ENCODE measurements around the gene OR2Y1. TPM values are rescaled to one million over a fixed set of nuclear protein-coding genes. Genes with fewer than 3 reads are reported as not detected.

Gene OR2Y1
- total and polyA plus RNA-seq, 2 of the 4 experiments (the other 2 are of a cell fraction) = not detected

DNA sequence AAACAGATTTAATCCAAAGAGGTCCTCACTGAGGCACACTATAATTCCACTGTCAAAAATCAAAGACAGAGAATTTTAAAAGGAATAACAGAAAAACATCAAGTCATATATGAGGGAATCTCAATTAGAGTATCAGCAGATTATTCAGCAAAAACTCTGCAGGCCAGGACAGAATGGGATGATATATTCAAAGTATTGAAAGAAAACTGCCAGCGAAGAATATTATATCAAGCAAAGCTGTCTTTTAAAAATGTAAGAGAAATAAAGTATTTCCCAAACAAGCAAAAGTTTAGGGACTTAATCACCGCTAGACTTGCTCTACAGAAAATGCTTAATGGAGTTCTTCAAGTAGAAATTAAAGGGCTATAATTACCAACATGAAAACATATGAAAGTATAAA lies 15.7 kb upstream of the OR2Y1 start:
- H2AK5ac ChIP-seq (ENCODE audit: low read depth, low read length) = no peak overlapping the region
- H3K9me1 ChIP-seq (ENCODE audit: insufficient read depth, low read length) = no peaks in the 10 kb centered on the region
- no peaks in the 10 kb centered on the region for H3K79me1 ChIP-seq (ENCODE audit: low read depth in 1 of 2, low read length in 2 of 2)
- H3K36me3 ChIP-seq (ENCODE audit: control insufficient read depth, insufficient read depth, low read length) = no peaks in the 10 kb centered on the region
- no peak overlapping the region for H3K56ac ChIP-seq (ENCODE audit: extremely low read depth, insufficient read depth, low read length)
- no peak overlapping the region for H3K4me2 ChIP-seq (ENCODE audit: low read depth, low read length)
- H2BK20ac ChIP-seq (ENCODE audit: low read depth, low read length) = no peak overlapping the region
- no peaks in the 10 kb centered on the region for H3K4me1 ChIP-seq (ENCODE audit: control insufficient read depth, insufficient read depth, low read length)
- H3K9me3 ChIP-seq (ENCODE audit: control insufficient read depth, insufficient read depth, low read length) = peaks cover 1% of the 10 kb centered on the region; the same call in 1 of the 2 replicates
- no peak overlapping the region for H2BK120ac ChIP-seq (ENCODE audit: low read depth, low read length)
- in situ Hi-C loops (cut with MboI; ENCODE audit: low sequenced_read_pairs) (no loop called here), dilution Hi-C loops (cut with HindIII; ENCODE audit: low sequenced_read_pairs, unreplicated experiment) (no loop called here), intact Hi-C loops (cut with micrococcal nuclease) (no loop called here)
- H2AK9ac ChIP-seq (replicated peaks; ENCODE audit: low read depth, low read length, poor library complexity) = no peak overlapping the region
- no peak overlapping the region for H3K4ac ChIP-seq (ENCODE audit: low read depth, low read length)
- ChIA-PET POLR2A (ENCODE audit: unreplicated experiment) (no interaction called here), CTCF (no interaction called here)
- no peak overlapping the region for H3K14ac ChIP-seq (replicated peaks; ENCODE audit: low read depth, low read length)
- no peak overlapping the region for H4K8ac ChIP-seq (ENCODE audit: low read depth in 2 of 2, low read length in 2 of 2)
- no peak overlapping the region for H3K27ac ChIP-seq (ENCODE audit: insufficient read depth, low read length)
- no peak for DNase-seq
- WGBS, 2 experiments (ENCODE audit: extremely low coverage in 2 of 2, insufficient read length in 1 of 2) = no CpG with 5 or more reads among the region's 2 CpGs
- H2AFZ ChIP-seq (replicated peaks; ENCODE audit: low read length, poor library complexity) = no peak overlapping the region
- no peak overlapping the region for H3K4me3 ChIP-seq (ENCODE audit: insufficient read depth, low read depth, low read length)
- no peak overlapping the region for H4K91ac ChIP-seq (ENCODE audit: insufficient read depth, low read depth, low read length)
- no peak overlapping the region for H4K5ac ChIP-seq (ENCODE audit: low read depth, low read length)
- H2BK15ac ChIP-seq (ENCODE audit: low read depth, low read length) = no peak overlapping the region
- ATAC-seq (ENCODE audit: low read depth) = no peak
- no peaks in the 10 kb centered on the region for H4K20me1 ChIP-seq (ENCODE audit: insufficient read depth, low read length)
- no peak overlapping the region for H3K23ac ChIP-seq (ENCODE audit: low read depth, low read length)
- H3K27me3 ChIP-seq (ENCODE audit: control insufficient read depth, insufficient read depth, low read length) = no peaks in the 10 kb centered on the region
- no peak overlapping the region for H3K18ac ChIP-seq (ENCODE audit: low read depth, low read length)
- TF ChIP-seq RAD21 (IDR thresholded peaks at IDR 0.05; ENCODE audit: low read length) = no peak
- TF ChIP-seq CHD1 (IDR thresholded peaks at IDR 0.05; ENCODE audit: low read depth, low read length) = no peak
- no peak for TF ChIP-seq RFX5 (IDR thresholded peaks at IDR 0.05; ENCODE audit: low read depth, low read length)
- TF ChIP-seq POLR2A (IDR thresholded peaks at IDR 0.05; ENCODE audit: low read depth, low read length) = no peak
- TF ChIP-seq NFE2L2 (IDR thresholded peaks at IDR 0.05; ENCODE audit: low read depth, low read length) = no peak
- no peak for TF ChIP-seq BHLHE40 (IDR thresholded peaks at IDR 0.05; ENCODE audit: low read depth, low read length)
- no peak for TF ChIP-seq CEBPB (IDR thresholded peaks at IDR 0.05; ENCODE audit: low read depth, low read length)
- TF ChIP-seq, protein P1, sequence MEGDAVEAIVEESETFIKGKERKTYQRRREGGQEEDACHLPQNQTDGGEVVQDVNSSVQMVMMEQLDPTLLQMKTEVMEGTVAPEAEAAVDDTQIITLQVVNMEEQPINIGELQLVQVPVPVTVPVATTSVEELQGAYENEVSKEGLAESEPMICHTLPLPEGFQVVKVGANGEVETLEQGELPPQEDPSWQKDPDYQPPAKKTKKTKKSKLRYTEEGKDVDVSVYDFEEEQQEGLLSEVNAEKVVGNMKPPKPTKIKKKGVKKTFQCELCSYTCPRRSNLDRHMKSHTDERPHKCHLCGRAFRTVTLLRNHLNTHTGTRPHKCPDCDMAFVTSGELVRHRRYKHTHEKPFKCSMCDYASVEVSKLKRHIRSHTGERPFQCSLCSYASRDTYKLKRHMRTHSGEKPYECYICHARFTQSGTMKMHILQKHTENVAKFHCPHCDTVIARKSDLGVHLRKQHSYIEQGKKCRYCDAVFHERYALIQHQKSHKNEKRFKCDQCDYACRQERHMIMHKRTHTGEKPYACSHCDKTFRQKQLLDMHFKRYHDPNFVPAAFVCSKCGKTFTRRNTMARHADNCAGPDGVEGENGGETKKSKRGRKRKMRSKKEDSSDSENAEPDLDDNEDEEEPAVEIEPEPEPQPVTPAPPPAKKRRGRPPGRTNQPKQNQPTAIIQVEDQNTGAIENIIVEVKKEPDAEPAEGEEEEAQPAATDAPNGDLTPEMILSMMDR (conservative IDR thresholded peaks at IDR 0.05; ENCODE audit: low read depth, low read length) = no peak
- TF ChIP-seq, protein P2, sequence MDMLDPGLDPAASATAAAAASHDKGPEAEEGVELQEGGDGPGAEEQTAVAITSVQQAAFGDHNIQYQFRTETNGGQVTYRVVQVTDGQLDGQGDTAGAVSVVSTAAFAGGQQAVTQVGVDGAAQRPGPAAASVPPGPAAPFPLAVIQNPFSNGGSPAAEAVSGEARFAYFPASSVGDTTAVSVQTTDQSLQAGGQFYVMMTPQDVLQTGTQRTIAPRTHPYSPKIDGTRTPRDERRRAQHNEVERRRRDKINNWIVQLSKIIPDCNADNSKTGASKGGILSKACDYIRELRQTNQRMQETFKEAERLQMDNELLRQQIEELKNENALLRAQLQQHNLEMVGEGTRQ (IDR thresholded peaks at IDR 0.05; ENCODE audit: low read depth, low read length) = no peak
- no peak for TF ChIP-seq MAZ (IDR thresholded peaks at IDR 0.05; ENCODE audit: borderline replicate concordance, low read depth, low read length)
- TF ChIP-seq, protein P3, sequence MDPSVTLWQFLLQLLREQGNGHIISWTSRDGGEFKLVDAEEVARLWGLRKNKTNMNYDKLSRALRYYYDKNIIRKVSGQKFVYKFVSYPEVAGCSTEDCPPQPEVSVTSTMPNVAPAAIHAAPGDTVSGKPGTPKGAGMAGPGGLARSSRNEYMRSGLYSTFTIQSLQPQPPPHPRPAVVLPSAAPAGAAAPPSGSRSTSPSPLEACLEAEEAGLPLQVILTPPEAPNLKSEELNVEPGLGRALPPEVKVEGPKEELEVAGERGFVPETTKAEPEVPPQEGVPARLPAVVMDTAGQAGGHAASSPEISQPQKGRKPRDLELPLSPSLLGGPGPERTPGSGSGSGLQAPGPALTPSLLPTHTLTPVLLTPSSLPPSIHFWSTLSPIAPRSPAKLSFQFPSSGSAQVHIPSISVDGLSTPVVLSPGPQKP (IDR thresholded peaks at IDR 0.05; ENCODE audit: borderline replicate concordance, low read depth, low read length) = no peak
- no peak for TF ChIP-seq RCOR1 (IDR thresholded peaks at IDR 0.05; ENCODE audit: insufficient replicate concordance, low read length)
- TF ChIP-seq MAFK (IDR thresholded peaks at IDR 0.05; ENCODE audit: low read depth, low read length) = no peak
- TF ChIP-seq SMC3 (IDR thresholded peaks at IDR 0.05; ENCODE audit: low read depth, low read length) = no peak
- no peak for TF ChIP-seq MXI1 (IDR thresholded peaks at IDR 0.05; ENCODE audit: borderline replicate concordance, low read depth, low read length)
- H3K9ac ChIP-seq (ENCODE audit: low read depth, low read length) = no peak overlapping the region
- BruUV-seq (replicated peaks) = no TSS peak
- no peak overlapping the region for H2BK5ac ChIP-seq (ENCODE audit: low read depth, low read length, poor library complexity, severe bottlenecking)
